ENCODE results near the gene HP.
A peak's percentile ranks its signal among the peaks of the same experiment; 100 is the strongest.
"Not testable (repeated sequence)": the region's sequence is repeated elsewhere in the genome, so short reads cannot be mapped to it uniquely, and the experiment has no call there.

HP gene

GRCh38 chr16:72054254-72054847 is at the start of gene HP:
TSS of gene HP (plus strand) at chr16:72054505. CDS start at chr16:72054653, 148 bp downstream.
- DNase-seq (ENCODE audit: low read depth in 2 of 2, low spot score in 1 of 2) = not testable (repeated sequence)

- DNase-seq (ENCODE audit: low read depth in 2 of 2, low spot score in 1 of 2) = not testable (repeated sequence)
These were observed 46.3 kb upstream of the HP start for GRCh38 chr16:72008065-72008423.

GRCh38 chr16:72008424-72009216 is 45.7 kb upstream of the HP start, which contains the start of gene DHODH:
TSS of gene DHODH (plus strand) at chr16:72008744. CDS start at chr16:72008765, 21 bp downstream.
- DNase-seq (ENCODE audit: low read depth in 2 of 2, low spot score in 1 of 2) = peak; percentile 96 to 97

- DNase-seq (ENCODE audit: low read depth in 2 of 2, low spot score in 1 of 2) = no peak
These were observed 44.5 kb upstream of the HP start for GRCh38 chr16:72009779-72010178.

GRCh38 chr16:72012607-72013006 is 41.7 kb upstream of the HP start:
- DNase-seq (ENCODE audit: low read depth in 2 of 2, low spot score in 1 of 2) = no peak

GRCh38 chr16:72013389-72013788 is 40.9 kb upstream of the HP start:
- no peak for DNase-seq (ENCODE audit: low read depth in 2 of 2, low spot score in 1 of 2)

GRCh38 chr16:72013888-72014581 is 40.3 kb upstream of the HP start:
- no peak for DNase-seq (ENCODE audit: low read depth in 2 of 2, low spot score in 1 of 2)

GRCh38 chr16:72014675-72015074 is 39.6 kb upstream of the HP start:
- DNase-seq (ENCODE audit: low read depth in 2 of 2, low spot score in 1 of 2) = no peak

GRCh38 chr16:72015124-72015523 is 39.2 kb upstream of the HP start:
- DNase-seq (ENCODE audit: low read depth in 2 of 2, low spot score in 1 of 2) = no peak

- DNase-seq (ENCODE audit: low read depth in 2 of 2, low spot score in 1 of 2) = no peak
These were observed 35.8 kb upstream of the HP start for GRCh38 chr16:72018470-72018869.

GRCh38 chr16:72021043-72021442 is 33.3 kb upstream of the HP start:
- DNase-seq (ENCODE audit: low read depth in 2 of 2, low spot score in 1 of 2) = no peak

- DNase-seq (ENCODE audit: low read depth in 2 of 2, low spot score in 1 of 2) = no peak
These were observed 32.2 kb upstream of the HP start for GRCh38 chr16:72022127-72022526.

GRCh38 chr16:72023962-72024361 is 30.3 kb upstream of the HP start:
- DNase-seq (ENCODE audit: low read depth in 2 of 2, low spot score in 1 of 2) = no peak

- no peak for DNase-seq (ENCODE audit: low read depth in 2 of 2, low spot score in 1 of 2)
These were observed 29.4 kb upstream of the HP start for GRCh38 chr16:72024862-72025382.

- no peak for DNase-seq (ENCODE audit: low read depth in 2 of 2, low spot score in 1 of 2)
These were observed 28.7 kb upstream of the HP start for GRCh38 chr16:72025404-72026114.

GRCh38 chr16:72027669-72028378 is 26.5 kb upstream of the HP start:
- DNase-seq (ENCODE audit: low read depth in 2 of 2, low spot score in 1 of 2) = no peak

GRCh38 chr16:72029567-72030271 is 24.6 kb upstream of the HP start:
- DNase-seq (ENCODE audit: low read depth in 2 of 2, low spot score in 1 of 2) = no peak

GRCh38 chr16:72033437-72033836 is 20.9 kb upstream of the HP start:
- DNase-seq (ENCODE audit: low read depth in 2 of 2, low spot score in 1 of 2) = no peak

- no peak for DNase-seq (ENCODE audit: low read depth in 2 of 2, low spot score in 1 of 2)
These were observed 18.2 kb upstream of the HP start for GRCh38 chr16:72036098-72036497.

- DNase-seq (ENCODE audit: low read depth in 2 of 2, low spot score in 1 of 2) = no peak
These were observed 12.1 kb upstream of the HP start for GRCh38 chr16:72042157-72042660.
